NCI-H2171 (cell line): ENCODE measurements around the gene ANKAR.
A peak's percentile ranks its signal among the peaks of the same experiment; 100 is the strongest.
"Not testable (repeated sequence)": the region's sequence is repeated elsewhere in the genome, so short reads cannot be mapped to it uniquely, and the experiment has no call there.

ENCODE experiments used
- DNase-seq: peaks from one replicate; lab custom pipeline; 2025; lab: John Stamatoyannopoulos, UW

ANKAR gene

DNA sequence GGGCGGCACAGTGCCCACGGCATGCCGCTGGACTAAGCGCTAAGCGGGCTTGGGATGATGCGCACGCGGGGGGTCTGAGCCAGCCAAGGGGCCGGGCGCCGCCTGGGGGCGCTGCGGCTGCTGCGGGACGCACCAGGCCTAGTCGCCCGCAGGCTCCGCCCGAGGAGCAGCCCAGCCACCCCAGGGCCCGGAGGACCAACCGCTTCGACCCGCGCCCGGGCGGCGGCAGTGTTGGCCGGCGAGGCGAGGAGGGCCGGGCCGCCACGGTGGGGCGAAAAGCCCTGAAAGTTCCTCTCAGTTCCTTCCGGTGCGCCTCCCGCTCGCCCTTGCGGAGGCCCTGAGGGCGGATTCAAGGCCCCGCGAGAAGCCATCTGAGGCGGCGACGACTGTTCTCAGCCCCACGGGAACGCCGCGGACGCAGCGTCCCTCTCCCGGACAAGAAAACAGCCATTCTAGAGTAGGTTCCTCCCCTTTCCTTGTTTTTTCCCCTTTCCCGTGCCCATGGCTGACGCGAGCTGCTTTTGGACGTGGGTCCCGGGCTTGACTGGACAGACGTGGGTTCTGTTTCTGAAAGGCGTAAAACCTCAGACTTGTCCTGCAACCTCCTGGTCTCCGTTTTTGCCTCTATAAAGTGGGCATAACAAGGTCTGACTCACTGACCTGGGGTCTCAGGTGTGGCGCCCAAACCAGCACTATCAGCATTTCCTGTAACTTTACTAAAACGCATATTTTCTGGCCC is at the start of gene ANKAR:
Gene ANKAR (plus strand): TSS at position 297 of the 739 bp plus-strand sequence. CDS start 1,821 bp downstream, outside the sequence.
- DNase-seq: no peak

DNA sequence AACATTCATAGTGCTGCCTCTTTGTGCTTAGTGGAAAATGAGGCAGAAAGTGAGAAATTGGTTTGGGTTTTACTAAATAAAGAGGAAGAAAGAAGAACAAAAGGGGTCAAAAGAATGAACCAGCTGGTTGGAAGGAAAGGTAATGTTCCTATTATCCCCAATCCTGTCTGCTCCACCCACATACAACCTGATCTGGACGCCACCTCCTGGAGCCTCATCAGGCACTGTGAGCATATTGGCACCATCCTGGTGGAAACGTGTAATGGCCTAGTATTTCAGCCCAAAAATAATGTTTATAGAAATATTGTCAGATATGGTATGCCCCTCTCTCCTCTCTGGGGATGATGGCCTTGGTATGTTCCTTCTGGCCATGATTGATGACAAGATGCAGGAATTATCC is 48.8 kb upstream of the ANKAR start:
- DNase-seq: no peak

- DNase-seq: no peak
Measured at GRCh38 chr2:189627789-189628188, 46.7 kb upstream of the ANKAR start.

DNA sequence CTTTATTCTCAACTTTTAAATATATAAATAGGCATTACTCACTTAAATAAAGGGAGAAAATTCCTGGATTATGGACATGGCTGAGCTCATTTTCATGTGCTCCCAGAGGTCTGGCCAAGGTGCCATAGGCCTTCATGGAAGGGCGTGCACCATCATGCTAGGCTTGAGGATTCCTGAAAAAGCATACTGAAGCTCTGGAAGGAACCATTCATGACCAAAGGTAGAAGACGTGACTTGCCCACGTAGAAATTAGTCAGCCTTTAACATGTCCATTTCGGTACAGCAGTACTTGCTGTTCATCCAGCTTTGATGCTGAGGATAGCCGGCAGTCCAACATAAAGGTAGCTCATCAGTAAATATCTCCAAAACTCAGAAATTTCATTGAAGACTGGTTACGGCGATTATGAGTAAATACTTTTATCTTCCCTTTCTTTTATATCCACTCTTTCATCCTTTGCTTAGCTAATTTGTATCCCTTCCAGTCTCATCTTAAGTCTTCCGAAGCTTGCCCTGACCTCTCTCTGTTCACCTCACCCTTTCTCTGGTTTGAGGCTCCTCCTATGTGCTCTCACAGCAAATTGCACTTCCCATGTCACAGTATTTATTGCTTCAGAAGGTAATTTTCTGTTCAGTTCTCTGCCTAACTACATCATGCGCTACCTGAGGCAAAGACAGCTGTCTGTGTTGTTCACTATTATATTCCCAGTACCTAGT is 45.5 kb upstream of the ANKAR start:
- DNase-seq: no peak

DNA sequence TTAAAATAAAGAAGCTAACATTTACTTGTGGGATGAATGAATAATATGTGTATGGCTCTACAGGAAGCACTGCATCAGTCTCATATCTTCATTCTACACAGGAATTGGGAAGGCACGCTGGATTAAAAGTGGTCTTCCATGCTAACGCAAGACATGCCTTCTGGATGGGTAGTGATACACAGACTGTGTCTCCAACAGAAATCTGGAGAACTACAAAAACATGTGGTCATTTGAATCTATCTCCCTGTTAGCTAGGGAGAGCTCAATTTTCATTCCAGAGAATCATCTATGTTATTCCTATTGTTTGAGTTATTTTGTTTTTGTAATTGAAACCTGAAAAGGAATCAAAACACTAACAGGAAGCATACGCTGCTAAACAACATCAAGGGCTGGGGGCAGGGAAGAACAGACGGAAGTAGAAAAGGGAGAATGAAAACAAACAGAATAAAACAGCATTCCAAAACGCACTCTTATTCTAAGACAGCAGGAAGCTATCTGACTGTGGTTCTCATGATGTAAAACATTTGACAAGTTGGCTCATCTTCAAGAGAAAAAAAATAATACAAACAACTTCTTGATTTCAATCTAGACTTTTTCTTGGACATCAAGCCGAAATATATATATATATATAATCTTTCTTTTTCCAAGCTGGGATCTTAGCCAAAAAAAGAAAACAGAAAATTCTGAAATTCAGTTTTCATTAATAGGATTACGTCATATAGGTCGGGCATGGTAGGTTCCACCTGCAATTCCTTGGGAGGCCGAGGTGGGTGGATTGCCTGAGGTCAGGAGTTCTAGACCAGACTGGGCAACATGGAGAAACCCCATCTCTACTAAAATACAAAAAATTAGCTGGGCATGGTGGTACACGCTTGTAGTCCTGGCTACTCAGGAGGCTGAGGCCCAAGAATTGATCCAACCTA is 44.7 kb upstream of the ANKAR start:
- DNase-seq: no peak

DNA sequence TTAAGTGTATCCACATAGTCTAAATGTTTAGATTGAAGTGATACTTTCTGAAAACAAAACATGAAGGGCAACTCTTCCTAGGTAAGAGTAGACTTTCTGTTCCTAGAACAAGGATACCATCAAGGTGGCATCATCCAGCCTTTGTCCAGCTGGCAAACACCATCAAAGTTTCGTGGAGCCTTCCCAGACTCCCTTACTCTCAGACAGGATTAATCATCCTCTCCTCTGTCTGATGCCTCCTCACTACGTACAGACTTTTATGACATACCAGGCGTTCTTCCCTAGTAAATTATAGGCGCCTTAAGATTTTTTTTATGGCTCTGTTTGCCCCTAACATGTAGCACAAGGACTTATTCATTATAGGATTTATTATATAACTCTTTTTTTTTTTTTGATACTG is 42.6 kb upstream of the ANKAR start:
- DNase-seq: no peak

DNA sequence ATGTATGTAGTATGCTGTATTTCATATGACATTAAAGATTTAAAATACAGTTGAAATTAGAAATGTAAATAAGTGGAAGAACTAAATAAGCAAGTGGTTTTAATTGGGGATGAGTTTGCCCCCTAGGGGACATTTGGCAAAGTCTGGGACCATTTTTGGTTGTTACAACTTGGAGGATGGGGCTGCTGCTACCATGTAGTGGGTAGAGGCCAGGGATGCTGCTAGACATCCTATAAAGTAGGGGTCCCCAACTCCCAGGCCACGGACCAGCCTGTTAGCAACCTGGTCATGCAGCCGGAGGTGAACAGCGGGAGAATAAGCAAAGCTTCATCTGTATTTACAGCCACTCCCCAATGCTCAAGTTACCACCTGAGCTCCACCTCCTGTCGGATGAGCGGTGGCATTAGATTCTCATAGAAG is 41.1 kb upstream of the ANKAR start:
- DNase-seq: no peak

GRCh38 chr2:189635353-189635752 is 39.1 kb upstream of the ANKAR start:
- DNase-seq: no peak

DNA sequence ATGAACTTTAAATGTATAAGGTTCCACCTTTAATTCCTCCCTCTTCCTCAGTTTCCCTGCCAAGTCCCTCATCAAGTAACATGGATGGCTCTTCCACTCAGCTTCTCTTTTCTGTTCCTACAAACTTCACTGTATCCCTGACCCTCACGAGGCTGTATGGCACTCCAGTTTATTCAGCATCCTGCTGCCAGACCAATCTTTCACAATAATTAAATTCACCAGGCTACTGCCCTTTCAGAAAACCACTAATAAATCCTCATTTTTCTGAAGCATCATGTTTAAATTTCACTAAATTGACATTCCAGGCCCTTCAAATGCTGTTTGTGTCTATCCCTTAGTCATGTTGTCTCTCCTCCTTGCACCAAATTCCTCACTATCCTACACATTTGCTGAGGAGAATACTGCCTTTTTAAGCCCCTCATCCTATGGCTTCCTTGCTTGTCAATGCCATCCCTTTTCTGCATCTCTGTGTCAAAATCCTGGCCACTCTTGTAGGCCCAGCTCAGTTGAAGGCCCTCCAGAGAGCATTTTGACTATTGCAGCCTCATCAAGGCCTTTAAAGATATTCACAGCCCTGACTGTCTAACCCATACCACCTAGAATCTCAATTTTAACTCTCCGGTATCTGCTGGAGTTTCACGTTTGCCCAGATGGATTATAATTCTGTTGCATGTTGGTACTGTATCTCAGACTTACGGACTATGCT is 36.0 kb upstream of the ANKAR start:
- DNase-seq: no peak

DNA sequence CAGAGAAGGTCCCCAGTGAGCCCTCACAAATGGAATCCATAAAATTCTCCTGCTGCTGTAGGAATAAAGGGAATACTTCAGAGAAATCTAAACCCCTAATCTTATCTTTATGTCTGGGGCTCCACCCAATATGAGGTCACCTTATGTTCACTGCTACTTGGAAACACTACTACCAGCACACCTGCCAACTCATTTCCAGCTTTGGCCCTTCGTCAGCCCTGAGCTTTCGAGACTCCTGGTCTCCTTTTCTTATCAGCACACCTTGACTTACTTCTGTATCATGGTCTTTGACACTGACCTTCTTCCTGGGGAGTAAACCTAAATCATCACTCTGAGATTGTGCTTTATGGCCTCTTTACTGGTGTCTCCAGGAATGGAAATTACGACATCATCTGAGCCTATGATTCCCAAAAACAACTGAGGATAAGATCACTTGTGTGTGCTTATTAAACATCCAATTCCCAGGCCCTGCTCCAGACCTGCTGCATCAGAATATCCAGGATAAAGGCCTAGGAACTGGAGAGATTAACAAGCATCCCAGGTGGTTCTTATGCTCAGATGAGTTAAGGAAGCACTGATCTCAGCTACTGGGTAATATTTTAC is 35.4 kb upstream of the ANKAR start:
- DNase-seq: no peak

- peak; percentile 2 for DNase-seq
Measured at GRCh38 chr2:189641002-189641401, 33.5 kb upstream of the ANKAR start.

- DNase-seq: no peak
Measured at GRCh38 chr2:189641590-189641989, 32.9 kb upstream of the ANKAR start.

- no peak for DNase-seq
Measured at GRCh38 chr2:189646521-189646920, 27.9 kb upstream of the ANKAR start.

GRCh38 chr2:189648846-189649509 is 25.5 kb upstream of the ANKAR start:
- no peak for DNase-seq

DNA sequence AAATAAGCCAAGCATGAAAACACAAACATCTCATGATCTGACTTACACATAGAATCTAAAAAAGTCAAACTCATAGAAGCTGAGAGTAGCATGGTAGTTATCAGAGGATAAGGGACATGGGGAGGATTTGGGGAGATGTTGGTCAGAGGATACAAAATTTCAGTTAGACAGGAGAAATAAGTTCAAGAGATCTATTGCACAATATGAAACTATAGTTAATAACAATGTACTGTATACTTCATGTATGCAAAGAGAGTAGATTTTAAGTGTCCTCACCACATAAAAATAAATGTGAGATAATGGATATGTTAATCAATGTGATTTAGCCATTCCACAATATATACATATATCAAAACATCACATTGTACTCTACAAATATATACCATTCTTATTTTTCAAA is 23.2 kb upstream of the ANKAR start:
- DNase-seq: no peak

DNA sequence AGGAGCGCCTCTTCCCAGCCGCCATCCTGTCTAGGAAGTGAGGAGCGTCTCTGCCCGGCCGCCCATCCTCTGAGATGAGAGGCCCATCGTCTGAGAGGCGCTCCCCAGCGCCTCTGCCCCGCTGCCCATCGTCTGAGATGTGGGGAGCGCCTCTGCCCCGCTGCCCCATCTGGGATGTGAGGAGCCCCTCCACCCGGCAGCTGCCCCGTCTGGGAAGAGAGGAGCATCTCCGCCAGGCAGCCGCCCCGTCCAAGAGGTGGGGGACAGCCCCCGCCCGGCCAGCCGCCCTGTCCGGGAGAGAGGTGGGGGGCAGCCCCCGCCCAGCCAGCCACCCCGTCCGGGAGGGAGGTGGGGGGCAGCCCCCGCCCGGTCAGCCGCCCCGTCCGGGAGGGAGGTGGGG is 21.0 kb upstream of the ANKAR start:
- not testable (repeated sequence) for DNase-seq

GRCh38 chr2:189654641-189655040 is 19.8 kb upstream of the ANKAR start:
- no peak for DNase-seq

DNA sequence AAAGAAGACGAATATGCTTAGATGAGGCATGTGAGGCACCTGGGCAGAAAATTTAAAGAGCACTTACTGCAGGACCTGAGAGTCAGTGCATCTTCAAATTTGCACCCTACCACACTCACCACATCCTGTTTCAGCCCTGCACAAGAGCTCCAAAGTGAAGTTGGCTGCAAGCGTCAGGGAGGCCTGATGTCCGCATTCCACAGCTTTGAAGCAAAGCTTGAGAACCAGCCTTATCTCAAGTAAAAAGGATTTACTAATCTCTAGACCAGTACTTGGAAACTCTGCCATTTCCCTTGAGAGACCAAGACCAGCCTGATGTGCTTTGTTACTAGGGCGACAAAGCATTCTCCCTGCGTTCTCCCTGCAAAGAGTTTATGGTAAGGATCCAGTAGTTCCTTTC is 16.6 kb upstream of the ANKAR start:
- DNase-seq: no peak

DNA sequence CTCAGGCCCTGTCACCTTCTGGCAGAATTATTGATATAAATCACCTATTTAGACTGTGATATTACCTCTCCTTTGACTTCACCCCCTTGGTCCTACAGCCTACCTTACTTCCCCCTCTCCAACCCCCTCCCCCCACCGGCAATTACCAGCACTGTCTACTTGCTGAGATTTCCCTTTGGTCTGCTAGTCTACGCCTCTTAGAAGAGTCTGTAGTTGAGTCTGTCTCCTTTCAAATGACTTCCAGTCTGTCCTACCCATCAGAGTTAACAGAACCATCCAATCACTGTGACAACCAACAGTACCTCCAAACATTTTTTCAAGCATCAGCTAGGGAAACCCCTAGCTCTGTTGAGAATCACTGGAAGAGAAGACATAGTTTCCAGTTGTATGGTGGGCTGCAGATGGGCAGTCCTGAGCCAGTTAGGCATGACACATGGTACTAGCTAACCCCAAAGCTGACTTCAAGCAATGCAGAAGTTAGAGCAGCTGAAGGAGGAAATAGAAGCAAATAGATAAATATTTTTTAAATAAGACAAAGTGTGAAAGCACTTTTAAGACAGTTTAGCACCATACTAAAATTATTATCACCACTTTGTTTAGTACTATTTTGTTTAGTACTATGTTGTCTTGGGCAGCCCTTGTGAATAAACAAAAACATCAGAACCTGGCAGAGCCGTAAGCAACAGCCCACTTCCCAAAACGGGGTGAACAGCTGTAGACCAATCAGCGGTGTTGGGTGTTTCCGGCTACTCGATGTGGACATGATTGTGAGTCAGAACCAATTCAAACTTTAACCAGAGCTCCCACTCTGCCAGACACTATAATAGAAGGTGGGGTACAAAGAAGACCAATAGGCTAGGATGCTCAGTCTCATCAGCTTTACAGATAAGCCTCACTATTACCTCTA is 15.9 kb upstream of the ANKAR start:
- no peak for DNase-seq

DNA sequence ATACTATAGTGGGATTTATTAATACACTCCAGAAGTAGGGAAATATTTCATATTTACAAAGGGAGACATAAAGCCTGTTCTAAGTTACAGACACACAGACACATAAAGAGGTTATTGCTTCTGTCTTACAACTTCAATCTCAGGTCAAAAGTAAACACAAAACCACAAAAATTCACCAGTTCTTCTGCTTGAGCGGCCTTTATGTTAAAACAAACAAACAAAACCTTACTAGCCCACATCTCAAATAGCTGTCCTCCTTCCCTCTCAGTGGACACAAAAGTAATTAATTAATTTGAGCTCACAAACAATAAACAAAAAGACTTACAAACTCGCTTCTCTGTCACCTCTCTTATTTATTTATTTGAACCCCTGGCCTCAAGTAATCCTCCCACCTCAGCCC is 14.7 kb upstream of the ANKAR start:
- no peak for DNase-seq
